GM18868 (cell line): ENCODE data around the gene FXYD6.
A peak's percentile ranks its signal among the peaks of the same experiment; 100 is the strongest.
"Not testable (repeated sequence)": the region's sequence is repeated elsewhere in the genome, so short reads cannot be mapped to it uniquely, and the experiment has no call there.

Source experiments
- ATAC-seq: cut with Tn5 transposase; IDR thresholded peaks from one replicate; pipeline ENCODE4 v1.9.1; 2021; ENCODE audit warnings: mild to moderate bottlenecking, moderate library complexity; ENCODE audit not compliant: unreplicated experiment

Gene FXYD6

DNA sequence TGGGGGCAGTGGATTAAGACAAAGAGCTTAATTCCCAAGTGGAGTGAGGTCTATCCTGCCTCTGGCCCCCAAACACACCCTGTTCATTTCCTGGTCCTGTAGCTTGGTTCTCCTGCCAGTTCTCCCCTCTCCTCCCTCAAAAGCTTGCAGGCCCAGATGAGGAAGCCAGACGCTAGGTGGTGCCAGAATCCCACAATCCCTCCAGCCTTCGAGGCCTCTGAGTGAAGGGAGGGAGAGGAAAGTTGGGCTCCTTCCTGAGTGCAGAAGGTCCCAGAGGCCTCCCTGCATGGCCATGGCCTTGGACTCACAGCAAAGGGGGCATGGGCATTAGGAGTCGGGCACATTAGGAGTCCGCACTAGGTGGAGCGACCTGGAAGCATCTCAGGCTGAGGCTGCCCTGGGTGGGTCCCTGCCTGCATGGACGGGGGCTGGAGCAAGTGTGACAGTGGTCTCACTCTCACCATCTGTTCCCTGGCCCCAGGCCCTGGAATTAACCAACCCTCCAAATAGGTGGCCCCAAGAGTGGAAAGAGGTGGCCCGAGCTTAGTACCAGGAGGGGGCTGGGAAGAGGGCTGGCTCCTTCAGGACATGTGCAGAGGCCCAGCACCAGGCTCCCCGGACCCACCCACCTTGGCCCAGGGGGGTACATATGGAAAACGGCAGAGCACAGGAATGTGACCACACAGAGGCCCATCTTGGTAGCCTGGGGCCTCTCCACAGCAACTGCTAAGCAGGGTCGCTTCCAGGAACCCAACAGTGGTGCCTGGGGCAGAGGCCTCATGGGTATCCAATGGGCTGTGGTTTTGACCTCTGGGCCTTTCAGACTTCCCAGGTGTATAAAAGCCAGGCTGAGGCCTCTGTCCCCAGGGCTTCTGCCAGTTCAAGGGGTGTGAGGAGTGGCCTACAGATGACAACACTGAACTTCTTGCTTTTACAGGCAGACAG lies 57.1 kb downstream of the FXYD6 start:
- ATAC-seq, result no peak

DNA sequence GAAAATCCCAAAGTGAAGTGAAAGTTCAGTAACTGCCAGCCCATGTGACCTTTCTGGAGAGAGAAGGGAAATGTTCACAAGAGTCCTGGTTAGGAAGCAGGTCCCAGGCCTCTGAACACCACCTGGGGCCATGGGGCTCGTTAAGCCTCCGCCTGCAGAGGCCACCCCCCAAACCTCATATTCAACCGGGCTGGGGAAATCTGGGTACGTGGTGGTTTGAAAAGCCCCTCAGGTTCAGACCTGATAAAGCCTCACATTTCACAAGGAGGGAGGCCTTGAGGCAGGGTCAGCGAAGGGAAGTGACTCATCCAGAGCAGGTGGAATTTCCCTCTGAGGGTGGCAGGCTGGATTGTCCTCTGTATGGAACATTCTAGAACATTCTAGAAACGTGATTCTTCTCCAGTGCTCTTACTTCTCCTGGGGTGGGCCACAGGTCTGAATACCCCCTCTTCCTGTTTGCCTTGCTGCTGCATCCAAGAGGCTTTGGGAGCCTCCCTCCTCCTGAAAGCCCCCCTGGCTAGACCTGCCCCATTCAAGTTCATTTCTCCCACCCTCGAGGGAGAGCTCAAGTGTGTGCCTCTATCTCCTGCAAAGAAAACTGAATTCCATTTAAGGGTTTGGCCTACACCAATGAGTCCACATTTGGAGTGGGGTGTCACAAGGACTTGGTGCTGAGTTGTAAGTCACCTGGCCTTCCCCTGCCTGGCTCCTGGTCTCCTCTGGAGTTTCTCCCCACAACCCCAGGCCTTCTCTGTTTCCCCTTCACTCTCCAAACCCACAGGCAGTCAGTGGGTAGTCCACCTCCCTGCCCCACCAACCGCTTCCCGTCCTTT lies 58.2 kb downstream of the FXYD6 start:
- ATAC-seq, result peak; percentile 34

DNA sequence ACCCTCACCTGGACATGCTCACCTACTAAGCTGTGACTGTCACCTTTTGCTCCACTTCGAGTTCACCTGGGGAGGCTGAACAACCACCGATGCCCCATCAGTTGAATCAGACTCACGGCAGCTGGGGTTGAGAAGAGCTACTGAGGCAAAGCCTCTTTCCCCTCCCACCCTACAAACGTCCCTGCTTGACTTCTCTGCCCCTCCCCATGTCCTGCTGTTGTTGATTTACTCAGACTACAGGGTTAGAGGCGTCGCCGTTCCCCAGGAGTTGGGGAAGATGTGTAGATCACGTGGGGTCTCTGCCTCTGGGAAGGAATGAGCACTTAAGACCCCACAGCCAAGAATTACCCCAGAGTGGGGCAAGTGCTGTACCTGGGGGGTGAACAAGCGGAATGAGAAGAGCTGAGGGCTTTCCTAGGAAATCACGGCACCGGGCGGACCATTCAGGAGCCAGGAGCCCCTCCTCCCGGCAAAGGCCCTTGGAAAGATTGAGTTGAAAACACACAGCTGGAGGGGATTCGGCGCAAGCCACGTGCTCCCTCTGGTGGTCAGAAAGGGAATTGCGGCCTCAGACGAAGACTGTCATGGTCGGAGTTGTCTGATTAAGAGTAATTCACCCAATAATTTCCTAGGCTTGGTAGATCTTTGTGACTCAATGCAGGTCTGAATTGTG lies 59.0 kb downstream of the FXYD6 start:
- ATAC-seq, result peak; percentile 25

DNA sequence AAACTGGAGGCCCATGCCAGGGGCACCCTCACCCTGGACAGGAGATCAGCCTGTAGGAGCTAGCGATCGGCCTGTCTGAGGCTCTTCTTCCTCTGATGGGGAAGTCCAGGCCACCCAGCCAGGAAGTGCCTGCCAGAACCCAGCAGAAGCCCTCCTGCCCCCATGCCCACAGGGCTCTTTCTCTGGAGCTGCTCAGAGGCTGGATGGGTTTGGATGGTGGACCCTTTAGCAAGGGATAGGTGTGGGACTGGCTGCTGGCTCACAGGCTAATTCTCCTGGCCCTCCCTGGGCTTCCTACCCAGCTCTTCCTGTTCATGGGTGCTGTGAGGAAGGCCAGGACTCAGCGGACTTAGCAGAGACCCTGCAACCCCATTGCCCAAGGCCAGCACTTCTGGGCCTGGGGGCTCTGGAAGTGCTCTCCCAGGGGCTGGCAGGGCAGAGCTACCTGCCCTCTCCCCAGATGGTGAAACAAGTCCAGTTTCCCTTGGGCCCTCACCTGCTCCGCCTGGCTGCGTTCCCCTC lies 59.6 kb downstream of the FXYD6 start:
- no peak for ATAC-seq

DNA sequence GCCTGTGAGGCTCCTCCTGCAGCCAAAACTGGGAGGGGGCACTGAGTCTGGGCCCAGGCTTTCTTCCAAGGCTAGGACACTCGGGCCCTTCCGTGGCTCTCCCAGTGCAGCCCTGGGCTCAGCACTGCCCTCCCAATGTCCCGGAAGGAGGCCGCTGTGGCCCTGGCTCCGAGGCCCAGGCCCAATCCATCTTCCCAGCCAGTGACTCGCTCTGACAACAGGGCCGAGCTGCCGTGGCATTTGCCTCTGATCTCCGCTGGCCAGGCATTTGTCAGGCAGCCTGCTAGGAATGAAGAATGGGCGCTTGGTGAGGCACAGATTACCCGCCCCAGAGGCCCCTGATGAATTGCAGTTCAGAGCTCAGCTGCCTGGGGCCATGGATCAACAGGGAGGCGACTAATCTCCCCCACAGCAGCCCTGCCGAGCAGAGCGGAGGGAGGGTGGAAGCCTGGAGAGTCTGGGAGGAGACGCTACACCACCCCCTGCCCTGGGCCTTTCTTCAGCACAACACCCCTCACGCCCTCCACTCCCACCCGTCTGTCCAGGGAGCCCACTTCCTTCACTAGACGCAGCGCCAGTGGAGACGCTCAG lies 60.2 kb downstream of the FXYD6 start:
- no peak for ATAC-seq

DNA sequence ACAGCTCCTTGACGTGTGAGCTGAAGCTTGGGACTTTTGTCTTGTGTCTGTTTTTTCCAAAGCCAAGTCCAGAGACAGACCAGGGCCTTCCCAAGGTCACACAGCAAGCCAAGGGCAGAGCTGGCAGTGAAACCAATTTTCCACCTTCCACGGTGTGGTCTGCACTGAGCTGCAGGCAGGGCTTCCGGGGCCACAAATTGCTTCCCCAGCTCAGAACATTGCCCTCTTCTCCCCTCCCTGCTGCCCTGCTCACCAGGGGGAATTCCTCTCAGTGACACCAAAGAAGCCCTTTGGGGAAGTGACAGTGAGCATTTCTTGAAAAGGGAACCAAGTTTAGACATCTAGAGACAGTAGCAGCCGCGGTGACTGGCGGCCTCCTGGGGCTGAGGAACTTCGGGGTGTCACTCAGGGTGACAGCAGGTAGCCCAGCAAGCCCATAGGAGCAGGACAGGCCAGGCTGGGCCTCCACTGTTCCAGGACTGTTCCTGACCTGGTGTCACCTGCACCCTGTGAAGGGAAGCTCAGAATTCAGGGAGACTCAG lies 61.1 kb downstream of the FXYD6 start:
- peak; percentile 65 for ATAC-seq

DNA sequence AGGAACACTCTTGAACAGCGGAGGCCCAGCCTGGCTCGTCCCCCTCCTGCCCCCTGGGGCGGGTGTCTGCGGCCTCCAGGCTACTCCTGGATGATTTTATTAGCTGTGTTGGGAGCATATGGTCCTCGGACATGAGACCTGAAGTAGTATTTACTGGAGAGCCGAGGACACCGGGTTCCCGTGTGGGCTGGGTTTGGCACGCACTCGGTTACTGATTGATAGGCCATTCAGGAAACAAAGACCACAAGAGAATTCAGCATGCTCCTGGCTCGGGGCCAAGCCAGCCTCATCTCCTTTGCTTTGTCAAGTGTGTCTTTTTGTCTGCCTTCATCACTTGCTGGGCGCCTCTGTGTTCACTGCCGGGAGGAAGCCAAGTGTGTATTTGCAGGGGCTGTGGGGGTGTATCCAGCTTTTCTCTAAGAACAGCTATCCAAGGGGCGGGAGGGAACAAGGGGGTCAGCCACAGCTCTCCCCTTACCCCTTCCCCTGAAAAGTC lies 61.6 kb downstream of the FXYD6 start:
- ATAC-seq, result peak; percentile 33

DNA sequence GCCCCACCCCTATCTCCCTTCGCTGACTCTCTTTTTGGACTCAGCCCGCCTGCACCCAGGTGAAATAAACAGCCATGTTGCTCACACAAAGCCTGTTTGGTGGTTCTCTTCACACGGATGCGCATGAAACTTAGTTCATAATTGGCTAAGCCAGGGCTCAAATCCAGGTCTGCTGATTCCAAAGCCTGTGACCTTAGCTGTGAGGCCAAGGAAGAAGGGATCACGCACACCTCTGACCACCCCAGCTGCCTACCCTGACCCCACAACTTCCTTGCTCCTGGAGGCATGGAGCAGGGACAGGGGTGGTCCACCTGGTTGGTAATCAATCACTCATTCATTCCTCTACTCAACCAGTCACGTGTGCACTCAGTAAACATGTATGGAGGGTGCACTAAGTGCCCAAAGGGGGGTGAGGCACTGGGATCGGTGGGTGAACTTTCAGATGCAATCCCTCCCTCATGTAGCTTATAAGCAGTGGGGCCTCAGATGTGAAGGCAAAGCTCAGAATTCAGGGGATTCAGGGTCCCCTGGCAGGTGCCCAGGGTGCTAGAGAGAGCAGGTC lies 62.2 kb downstream of the FXYD6 start:
- ATAC-seq, result no peak

DNA sequence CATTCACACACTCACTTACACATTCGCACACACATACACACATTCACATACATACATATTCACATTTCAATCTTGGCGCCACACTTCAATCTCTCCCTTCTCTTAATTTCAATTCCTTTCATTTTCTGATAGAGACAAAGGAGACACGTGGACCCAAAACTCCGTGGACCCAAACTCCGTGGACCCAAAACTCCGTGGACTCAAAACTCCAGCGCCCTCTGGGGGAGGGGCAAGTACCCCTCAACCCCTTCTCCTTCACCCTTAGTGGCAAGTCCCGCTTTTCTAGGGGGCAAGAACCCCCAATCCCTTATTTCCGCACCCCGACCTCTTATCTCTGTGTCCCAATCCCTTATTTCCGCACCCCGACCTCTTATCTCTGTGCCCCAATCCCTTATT lies 66.4 kb downstream of the FXYD6 start:
- not testable (repeated sequence) for ATAC-seq

DNA sequence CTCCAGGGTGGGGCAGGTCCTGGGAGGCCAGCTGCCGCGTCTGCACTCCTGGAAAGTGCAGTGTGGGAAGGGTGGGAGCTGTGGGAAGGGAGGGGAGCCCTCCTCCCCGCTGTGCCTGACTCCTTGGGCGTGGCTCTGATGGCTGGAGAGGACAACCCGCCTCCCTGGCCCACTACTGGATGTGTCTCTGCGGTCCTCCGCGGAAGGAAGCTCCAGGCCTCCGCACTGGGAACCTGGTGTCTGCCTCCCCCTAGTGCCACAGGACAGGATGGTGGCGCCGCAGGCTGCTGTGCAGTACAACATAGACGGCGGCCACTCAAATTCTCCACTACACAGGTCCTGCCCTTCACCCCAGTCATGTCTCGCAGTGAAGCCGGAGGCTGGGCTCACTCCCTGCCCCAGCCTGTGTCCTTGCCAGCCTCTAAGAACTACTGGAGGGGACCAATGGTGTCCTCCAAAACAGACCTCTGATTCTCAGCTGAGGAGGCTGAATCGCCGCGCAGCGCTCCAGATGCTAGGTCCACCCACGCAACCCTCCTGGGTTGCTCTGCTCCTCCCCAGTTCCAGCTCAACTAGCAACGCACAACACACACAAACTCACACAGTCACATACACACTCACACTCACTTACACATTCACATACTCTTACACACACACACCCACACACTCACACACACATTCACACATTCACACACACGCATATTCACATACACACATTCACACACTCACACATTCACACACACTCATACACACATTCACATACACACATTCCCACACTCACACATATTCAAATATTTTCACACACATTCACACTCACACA lies 67.0 kb downstream of the FXYD6 start:
- ATAC-seq, result no peak

DNA sequence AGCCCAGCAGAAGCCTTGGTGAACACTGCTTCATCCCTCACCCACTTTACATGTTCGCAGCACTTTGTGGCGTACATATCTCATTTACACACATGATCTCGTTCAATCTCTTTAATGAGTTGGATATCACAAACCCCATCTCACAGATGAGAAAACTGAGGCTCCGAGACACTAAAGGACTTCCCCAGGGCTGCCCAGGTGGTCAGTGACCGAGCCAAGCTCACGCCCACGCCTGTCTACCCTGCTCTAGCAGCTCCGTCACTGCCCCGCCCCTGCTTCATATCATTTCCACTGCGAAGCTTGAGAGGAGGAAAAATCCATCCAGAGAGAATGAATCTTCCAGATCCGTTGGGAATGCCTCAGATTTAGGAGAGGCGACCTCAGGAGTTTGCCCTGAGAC lies 67.7 kb downstream of the FXYD6 start:
- no peak for ATAC-seq

DNA sequence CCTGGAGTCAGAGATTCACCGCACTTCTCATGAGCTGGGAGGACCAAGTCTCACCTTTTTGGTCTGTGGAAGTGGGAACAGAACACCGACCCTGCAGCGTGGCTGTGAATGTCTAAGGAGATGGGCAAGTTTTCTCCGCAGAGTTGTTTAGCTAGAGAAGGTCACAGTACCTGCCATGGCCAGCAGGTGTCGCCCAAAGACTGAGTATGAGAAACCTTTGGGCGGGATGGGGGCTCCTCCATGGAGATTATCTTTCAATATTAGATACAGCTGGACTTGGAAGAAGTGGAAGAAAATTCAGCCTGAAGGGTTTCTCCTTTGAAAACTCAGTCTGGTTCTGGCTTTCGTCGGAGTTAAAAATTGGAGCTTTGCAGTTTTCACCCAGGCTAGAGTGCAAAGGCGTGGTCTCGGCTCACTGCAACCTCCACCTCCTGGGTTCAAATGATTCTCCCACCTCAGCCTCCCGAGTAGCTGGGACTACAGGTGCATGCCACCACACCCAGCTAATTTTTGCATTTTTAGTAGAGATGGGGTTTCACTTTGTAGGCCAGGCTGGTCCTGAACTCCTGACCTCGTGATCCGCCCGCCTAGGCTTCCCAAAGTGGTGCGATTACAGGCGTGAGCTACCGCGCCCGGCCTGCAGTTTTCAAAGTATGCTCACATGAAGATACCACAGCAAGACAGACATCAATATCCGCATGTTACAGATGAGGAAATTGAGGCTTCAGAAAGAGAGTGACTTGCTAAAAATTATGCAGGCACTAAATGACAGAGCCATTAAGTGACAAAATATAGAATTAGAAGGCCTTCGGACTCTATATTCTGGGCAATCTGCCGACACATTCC lies 68.8 kb downstream of the FXYD6 start:
- no peak for ATAC-seq

DNA sequence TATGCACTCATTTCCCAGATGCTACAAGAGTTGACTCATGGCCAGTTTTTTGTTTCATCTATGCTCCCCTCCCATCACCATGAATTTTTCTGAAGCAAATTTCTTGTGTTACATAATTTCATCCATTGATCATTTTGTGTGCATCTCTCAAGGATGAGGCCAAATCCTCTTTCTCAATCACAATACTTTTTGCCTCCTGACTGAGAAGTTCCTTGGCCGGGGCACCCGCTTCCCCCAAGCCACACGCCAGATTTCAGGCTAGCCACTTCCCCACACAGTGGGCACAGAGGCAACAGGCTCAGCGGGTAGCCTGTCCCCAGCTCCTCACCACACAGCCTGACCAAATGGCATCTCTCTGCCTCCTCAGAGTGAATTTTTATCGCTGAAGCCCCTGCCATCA lies 69.6 kb downstream of the FXYD6 start:
- ATAC-seq, result no peak

DNA sequence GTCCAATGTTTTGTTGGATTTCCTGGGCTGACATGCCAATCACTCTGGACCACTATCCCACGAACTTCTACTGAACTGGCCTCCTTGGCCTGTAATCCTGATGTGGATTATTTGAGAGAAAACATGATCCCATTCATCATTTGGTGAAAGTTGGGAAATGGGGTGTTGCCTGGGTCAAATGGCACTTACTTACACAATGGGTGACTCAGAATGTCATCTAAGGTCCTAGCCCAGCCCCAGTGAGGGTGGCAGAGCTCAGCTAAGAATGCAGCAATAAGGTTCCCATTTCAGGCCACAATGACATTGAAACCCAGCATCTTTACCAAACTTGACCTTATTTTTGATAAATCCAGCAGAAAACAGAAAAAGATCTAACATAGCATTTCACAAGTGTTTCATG lies 71.4 kb downstream of the FXYD6 start:
- ATAC-seq, result no peak

DNA sequence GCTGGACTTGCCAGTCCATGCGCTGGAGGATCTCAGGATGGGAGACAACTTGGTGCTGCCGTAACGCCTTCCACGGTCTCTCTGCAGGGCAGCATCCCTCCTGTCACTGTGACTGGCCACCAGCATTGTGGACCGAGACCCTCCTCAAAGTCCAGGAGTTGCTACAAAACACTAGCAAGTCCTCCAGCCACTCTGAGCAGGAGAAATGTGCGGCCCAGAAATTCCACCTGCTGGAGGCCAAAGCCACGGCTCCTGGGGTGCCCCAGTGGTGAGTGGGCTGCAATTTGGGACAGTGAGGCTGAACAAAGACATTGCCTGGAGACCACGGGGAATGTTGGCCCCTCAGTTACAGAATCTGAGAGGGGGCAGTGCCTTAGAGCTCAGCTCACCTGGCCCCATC lies 72.6 kb downstream of the FXYD6 start:
- no peak for ATAC-seq

DNA sequence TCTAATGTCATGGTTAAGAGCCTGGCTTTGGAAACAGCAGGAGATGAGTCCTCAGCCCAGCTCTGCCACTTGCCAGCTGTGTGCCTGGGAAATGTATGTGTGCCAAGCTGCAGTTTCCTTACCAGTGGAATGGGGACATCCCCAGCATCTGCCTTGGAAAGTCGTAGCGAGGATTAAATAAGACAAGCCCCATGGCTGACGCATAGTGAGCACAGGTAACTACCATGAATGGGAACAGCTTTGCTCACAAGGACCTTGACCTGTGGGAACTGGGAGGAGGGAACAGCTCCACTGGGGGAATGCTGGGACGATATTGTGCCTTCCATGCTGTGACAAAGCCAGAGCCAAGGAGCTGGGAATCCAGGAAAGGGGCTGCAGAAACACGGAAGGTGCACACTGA lies 76.8 kb downstream of the FXYD6 start:
- no peak for ATAC-seq

DNA sequence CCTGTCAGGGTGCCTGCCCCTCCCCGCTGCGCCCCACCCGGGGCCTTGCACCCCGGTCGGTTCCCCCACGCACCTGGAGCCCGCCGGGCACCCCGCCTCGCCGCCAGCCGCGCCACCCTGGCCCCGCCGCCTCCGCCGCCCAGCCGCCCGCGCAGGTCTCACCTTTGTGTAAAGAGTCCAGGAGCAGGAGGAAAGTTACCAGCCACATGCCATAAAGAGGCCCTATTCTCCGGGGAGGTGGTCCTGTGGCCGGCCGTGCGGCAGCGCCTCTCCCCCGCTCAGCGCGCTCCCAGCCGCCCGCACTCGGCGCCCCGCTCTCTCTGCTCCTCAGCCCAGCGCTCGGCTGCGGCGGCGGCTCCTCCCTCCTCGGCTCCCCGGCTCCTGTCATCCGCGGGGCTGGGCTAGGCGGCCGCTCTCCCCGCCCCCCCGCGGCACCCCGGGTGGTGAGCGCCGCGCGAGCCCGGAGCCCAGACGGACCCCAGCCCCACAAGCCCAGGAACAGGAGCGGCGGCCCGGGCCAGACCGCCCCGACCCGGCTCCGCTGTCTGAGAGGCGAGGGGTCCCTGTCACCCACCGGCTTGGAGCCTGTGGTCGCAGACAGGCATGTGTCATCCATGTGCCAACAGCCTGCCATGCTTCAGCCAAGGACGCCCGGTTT lies 79.5 kb downstream of the FXYD6 start, which contains the start of gene DSCAML1:
TSS of gene DSCAML1 (minus strand) at position 345 of the 658 bp plus-strand sequence. CDS start at position 208, 137 bp downstream.
- no peak for ATAC-seq
